OCI-M2 (cell line): ENCODE results near the gene CLEC16A.
"Not testable (repeated sequence)": the region's sequence is repeated elsewhere in the genome, so short reads cannot be mapped to it uniquely, and the experiment has no call there.

Experiments
- DNase-seq: peaks from one replicate; lab custom pipeline; 2025; ENCODE audit not compliant: unreplicated experiment; lab: John Stamatoyannopoulos, UW

Gene CLEC16A

GRCh38 chr16:10966129-10966528 lies 21.8 kb downstream of the CLEC16A start:
- DNase-seq: no peak

- not testable (repeated sequence) for DNase-seq
These were observed 22.2 kb downstream of the CLEC16A start for GRCh38 chr16:10966559-10966958.

DNA sequence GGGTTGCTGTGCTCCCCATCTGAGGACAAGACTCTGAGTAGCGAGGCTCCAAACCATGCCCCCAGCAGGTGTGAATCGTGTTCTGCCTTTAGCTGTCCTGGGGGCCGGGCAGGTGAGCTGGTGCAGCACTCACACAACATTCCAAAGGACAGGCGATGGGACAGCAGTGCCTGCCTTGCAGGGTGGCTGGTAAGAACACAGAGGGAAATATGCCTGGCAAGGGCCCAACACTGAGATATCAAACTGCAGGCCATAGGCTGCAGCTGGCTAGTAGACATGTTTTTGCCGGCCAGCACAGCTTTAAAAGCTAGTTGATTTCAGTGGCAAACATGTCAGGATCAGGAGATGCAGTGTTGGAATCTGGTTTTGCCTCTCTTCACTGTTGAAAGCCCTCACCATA lies 23.6 kb downstream of the CLEC16A start:
- DNase-seq: no peak

DNA sequence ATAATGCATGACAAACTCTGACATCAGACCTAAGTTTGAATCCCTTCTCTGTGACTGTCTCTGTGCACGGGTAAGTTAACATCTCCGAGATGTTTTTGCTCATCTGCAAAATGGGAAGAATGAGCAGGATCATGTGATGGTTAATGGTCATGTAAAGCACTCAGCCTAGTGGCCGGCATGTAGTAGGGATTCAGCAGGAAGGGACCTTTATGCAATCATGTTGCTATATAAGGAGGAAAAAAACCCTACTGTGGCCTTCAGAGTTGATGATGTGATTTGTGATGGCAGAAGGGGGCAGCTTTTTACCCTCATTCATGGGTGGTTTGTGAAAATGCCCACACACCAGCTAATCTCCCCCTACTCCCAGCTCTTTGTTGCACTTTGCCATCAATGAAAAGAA lies 24.1 kb downstream of the CLEC16A start:
- no peak for DNase-seq

GRCh38 chr16:10969615-10970014 lies 25.3 kb downstream of the CLEC16A start:
- DNase-seq: no peak

- no peak for DNase-seq
These were observed 25.7 kb downstream of the CLEC16A start for GRCh38 chr16:10970065-10970464.

- DNase-seq: no peak
These were observed 27.2 kb downstream of the CLEC16A start for GRCh38 chr16:10971560-10971961.

DNA sequence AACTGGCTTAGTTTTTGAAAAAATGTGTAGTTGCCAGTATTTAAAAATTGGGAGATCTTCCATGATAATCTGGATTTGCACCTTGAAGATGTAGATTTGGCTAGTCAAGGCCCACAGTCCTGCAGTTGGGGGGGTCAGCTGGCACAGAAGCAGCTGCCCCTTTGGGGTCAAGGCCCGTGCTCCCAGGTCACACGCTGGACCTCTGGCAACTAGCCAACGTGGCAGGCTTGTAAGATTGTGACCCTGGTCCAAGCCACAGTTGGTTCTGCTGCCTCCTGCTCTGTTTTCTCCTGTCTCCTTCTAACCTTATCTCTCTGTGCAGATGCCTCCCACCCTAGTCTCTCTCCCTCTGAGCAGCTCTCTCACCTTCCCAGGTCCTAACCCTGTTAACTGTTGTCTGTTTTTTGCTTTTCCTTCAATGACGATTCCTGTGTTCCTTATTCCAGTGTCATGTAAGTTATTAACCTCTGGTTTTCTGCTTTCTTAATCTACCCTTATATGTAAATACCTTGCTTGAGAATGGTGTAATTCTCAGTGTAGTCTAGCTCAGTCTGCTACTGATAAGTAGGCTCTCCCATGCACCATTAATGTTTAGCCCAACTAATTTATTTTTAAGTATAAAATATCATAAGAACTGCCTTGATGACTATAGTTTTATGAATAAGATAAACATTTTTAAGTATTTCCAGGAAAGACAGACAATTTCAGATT lies 27.9 kb downstream of the CLEC16A start:
- DNase-seq: peak; percentile 62

DNA sequence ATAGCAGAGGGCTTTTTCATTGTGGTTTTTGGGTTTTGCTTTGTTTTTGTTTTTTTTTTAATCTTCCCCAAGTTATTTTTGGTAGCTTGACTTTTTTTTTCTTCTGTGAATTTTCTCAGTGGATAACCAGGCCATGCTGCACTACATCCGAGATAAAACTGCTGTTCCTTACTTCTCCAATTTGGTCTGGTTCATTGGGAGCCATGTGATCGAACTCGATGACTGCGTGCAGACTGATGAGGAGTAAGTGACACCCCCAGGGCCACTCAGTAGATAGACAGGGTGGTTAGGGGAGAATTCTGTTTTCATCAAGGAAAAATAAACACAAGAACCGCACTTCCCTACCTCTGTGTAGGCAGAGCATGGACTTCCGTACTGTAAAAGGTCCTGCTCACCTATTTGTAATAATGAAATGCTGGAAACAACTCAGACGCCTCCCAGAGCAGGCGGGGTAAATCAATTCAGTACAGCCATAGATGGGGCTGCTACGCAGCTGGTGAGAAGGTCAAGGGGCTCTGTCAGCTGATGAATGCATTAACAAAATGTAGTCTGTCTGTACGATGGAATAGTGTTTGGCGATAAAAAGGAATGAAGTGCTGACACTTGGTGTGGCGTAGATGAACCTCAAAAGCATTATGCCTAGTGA lies 28.6 kb downstream of the CLEC16A start:
- peak; percentile 58 for DNase-seq

GRCh38 chr16:10976634-10977033 lies 32.3 kb downstream of the CLEC16A start:
- DNase-seq: no peak

- no peak for DNase-seq
These were observed 33.8 kb downstream of the CLEC16A start for GRCh38 chr16:10978124-10978523.

GRCh38 chr16:10978871-10979446 lies 34.6 kb downstream of the CLEC16A start:
- DNase-seq: no peak

- DNase-seq: no peak
These were observed 35.6 kb downstream of the CLEC16A start for GRCh38 chr16:10979717-10980601.

- DNase-seq: no peak
These were observed 36.4 kb downstream of the CLEC16A start for GRCh38 chr16:10980813-10981212.

DNA sequence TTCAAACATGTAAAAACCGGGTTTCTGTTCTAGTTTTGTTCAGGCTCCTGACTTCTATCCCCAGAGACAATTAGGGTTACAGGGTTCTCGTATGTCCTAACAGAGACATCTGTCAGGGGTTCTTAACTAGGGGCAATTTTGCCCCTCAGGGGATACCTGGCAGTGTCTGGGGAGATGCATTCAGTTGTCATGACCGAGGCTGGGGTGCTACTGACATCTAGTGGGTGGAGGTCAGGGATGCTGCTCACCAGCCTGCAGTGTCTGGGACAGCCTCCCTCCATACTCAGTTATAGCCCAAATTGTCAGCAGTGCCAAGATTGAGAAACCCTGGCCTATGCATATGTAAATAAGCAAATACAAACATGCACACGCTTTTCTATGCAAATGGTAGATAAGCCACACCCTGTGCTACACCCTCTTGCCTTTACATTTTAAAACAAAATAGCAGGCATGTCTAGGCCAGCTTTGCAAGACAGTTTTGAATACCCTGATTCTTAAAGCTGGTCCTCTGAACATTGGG lies 37.4 kb downstream of the CLEC16A start:
- no peak for DNase-seq

- no peak for DNase-seq
These were observed 38.2 kb downstream of the CLEC16A start for GRCh38 chr16:10982465-10983150.

GRCh38 chr16:10983159-10983558 lies 38.8 kb downstream of the CLEC16A start:
- no peak for DNase-seq

DNA sequence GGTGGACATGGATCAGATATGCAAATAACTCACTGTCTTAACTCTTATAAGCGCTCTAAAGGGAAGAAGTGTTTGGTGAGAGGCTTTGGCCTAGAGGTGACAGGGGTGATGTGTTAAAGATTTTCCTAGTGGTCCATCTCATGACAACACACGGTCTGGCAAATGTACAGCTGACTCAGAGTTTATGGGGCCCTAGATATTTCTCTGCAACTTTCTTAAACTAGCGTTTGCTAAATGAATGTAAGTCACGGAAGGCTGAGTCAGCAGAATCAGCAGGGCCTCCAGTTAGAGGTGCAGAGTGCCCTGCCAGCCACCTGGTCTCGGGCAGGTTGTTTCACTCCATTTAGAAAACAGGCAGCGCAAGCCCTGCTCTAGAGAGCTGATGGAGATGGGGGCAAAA lies 40.1 kb downstream of the CLEC16A start:
- DNase-seq: no peak

DNA sequence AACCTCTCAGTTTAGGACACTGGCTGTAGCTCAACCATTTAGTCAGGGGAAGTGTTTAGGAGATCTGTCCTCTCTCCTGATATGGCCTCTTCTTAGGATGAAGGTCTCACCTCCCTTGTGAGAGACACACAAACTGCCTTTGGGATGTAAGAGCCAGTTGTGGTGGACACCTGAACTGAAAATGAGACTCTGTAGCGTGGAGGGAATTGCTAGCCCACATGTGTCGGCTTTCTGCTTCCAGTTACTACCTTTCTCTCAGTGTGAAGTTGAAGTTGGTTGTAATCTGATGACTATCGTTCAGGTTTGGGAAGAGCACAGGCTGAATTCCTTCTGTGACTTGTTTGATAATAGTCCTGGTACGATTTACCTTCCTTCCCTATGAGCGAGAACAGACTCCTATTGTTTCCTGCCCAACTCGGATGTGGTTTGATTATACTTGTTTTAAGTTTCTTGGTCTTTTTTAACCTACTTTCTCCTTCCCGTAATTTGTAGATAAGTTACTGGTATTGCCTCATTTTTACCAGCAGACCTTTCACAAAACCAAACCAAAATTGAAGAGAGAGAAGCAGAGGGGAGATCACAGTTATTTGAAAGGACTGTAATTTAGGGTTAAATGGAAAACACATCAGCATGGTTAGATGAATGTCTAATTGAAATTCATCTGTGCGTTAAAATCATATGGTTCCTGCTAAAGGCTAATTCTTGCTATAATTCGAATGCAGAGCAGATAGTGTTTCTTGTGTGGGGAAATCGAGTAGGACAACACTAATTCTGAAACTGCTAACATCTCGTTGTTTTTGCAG lies 43.2 kb downstream of the CLEC16A start:
- DNase-seq: no peak
